ENCODE data around the gene ZNF845.
A peak's percentile ranks its signal among the peaks of the same experiment; 100 is the strongest.
"Not testable (repeated sequence)": the region's sequence is repeated elsewhere in the genome, so short reads cannot be mapped to it uniquely, and the experiment has no call there.

The ZNF845 gene

GRCh38 chr19:53395840-53396524 is 62.4 kb downstream of the ZNF845 start:
- H3K9ac ChIP-seq (ENCODE audit: low read length in 5 of 5), result peak overlapping the region in 4 of 5 donors; percentile 82 to 94 (median 93)
- H3K9me3 ChIP-seq (ENCODE audit: control insufficient read depth in 5 of 5, low read length in 5 of 5); H3K27me3 ChIP-seq (ENCODE audit: control insufficient read depth in 5 of 5, insufficient read depth in 4 of 5, low read length in 5 of 5): not testable (repeated sequence)
- H3K36me3 ChIP-seq (ENCODE audit: control insufficient read depth in 5 of 5, insufficient read depth in 5 of 5, low read length in 5 of 5), result peaks cover 6 to 19% (median 12%) of the 10 kb centered on the region in 5 donors
- peak overlapping the region; percentile 63 to 92 (median 86) for H3K4me3 ChIP-seq (ENCODE audit: low read depth in 1 of 5, low read length in 5 of 5)
- peak overlapping the region; percentile 74 for H3K27ac ChIP-seq (ENCODE audit: low read depth, low read length)
- H3K4me1 ChIP-seq (ENCODE audit: control insufficient read depth in 5 of 5, insufficient read depth in 5 of 5, low read length in 5 of 5), result peaks cover 4 to 23% (median 19%) of the 10 kb centered on the region in 5 donors

GRCh38 chr19:53396525-53396868 is 62.9 kb downstream of the ZNF845 start:
- Histone ChIP-seq H3K4me3 (ENCODE audit: low read depth in 1 of 5, low read length in 5 of 5) (peak overlapping the region in 1 of 5 donors; percentile 63), H3K27ac (ENCODE audit: low read depth, low read length) (no peak overlapping the region)

GRCh38 chr19:53397918-53398317 is 64.4 kb downstream of the ZNF845 start:
- Histone ChIP-seq H3K4me1 (ENCODE audit: control insufficient read depth in 5 of 5, insufficient read depth in 5 of 5, low read length in 5 of 5) (peaks cover 4 to 23% (median 19%) of the 10 kb centered on the region in 5 donors), H3K36me3 (ENCODE audit: control insufficient read depth in 5 of 5, insufficient read depth in 5 of 5, low read length in 5 of 5) (peaks cover 6 to 27% (median 21%) of the 10 kb centered on the region in 5 donors)
- H3K27me3 ChIP-seq (ENCODE audit: control insufficient read depth in 5 of 5, insufficient read depth in 4 of 5, low read length in 5 of 5); H3K9ac ChIP-seq (ENCODE audit: low read length in 5 of 5); H3K4me3 ChIP-seq (ENCODE audit: low read depth in 1 of 5, low read length in 5 of 5); H3K27ac ChIP-seq (ENCODE audit: low read depth, low read length); H3K9me3 ChIP-seq (ENCODE audit: control insufficient read depth in 5 of 5, low read length in 5 of 5): not testable (repeated sequence)

More at GRCh38 chr19:53396525-53396868, 62.9 kb downstream of the ZNF845 start:
- H3K36me3 ChIP-seq (ENCODE audit: control insufficient read depth in 5 of 5, insufficient read depth in 5 of 5, low read length in 5 of 5), result peaks cover 6 to 19% (median 13%) of the 10 kb centered on the region in 5 donors
- H3K27me3 ChIP-seq (ENCODE audit: control insufficient read depth in 5 of 5, insufficient read depth in 4 of 5, low read length in 5 of 5), result no peaks in the 10 kb centered on the region
- no peaks in the 10 kb centered on the region for H3K9me3 ChIP-seq (ENCODE audit: control insufficient read depth in 5 of 5, low read length in 5 of 5)
- H3K9ac ChIP-seq (ENCODE audit: low read length in 5 of 5), result no peak overlapping the region
- H3K4me1 ChIP-seq (ENCODE audit: control insufficient read depth in 5 of 5, insufficient read depth in 5 of 5, low read length in 5 of 5), result peaks cover 4 to 23% (median 19%) of the 10 kb centered on the region in 5 donors
